GM21717 (cell line): ENCODE measurements around the gene TNFRSF25.
"Not testable (repeated sequence)": the region's sequence is repeated elsewhere in the genome, so short reads cannot be mapped to it uniquely, and the experiment has no call there.

Source experiments
- ATAC-seq: cut with Tn5 transposase; IDR thresholded peaks from one replicate; pipeline ENCODE4 v1.9.1; 2021; ENCODE audit warnings: mild to moderate bottlenecking, moderate library complexity; ENCODE audit not compliant: unreplicated experiment

The TNFRSF25 gene

GRCh38 chr1:6437012-6437700 lies 28.8 kb downstream of the TNFRSF25 start:
- not testable (repeated sequence) for ATAC-seq

GRCh38 chr1:6436277-6436676 lies 29.7 kb downstream of the TNFRSF25 start:
- not testable (repeated sequence) for ATAC-seq

- no peak for ATAC-seq
Observed at GRCh38 chr1:6435547-6435946, 30.4 kb downstream of the TNFRSF25 start.

GRCh38 chr1:6435129-6435528 lies 30.8 kb downstream of the TNFRSF25 start:
- ATAC-seq = no peak

- ATAC-seq = no peak
Observed at GRCh38 chr1:6434186-6434585, 31.8 kb downstream of the TNFRSF25 start.

GRCh38 chr1:6431645-6432579 lies 34.1 kb downstream of the TNFRSF25 start:
- ATAC-seq = not testable (repeated sequence)

GRCh38 chr1:6429660-6430411 lies 36.1 kb downstream of the TNFRSF25 start:
- not testable (repeated sequence) for ATAC-seq

GRCh38 chr1:6428453-6428852 lies 37.5 kb downstream of the TNFRSF25 start:
- not testable (repeated sequence) for ATAC-seq

GRCh38 chr1:6427441-6428390 lies 38.3 kb downstream of the TNFRSF25 start:
- ATAC-seq = no peak

GRCh38 chr1:6426972-6427350 lies 39.0 kb downstream of the TNFRSF25 start:
- no peak for ATAC-seq

GRCh38 chr1:6426277-6426971 lies 39.5 kb downstream of the TNFRSF25 start:
- no peak for ATAC-seq

- ATAC-seq = no peak
Observed at GRCh38 chr1:6425658-6426057, 40.3 kb downstream of the TNFRSF25 start.

- no peak for ATAC-seq
Observed at GRCh38 chr1:6424619-6425593, 41.1 kb downstream of the TNFRSF25 start, which contains the start of gene ESPN. TSS of gene ESPN (plus strand) at chr1:6424776. CDS start at chr1:6424956, 180 bp downstream.

GRCh38 chr1:6424000-6424565 lies 41.9 kb downstream of the TNFRSF25 start:
- no peak for ATAC-seq

GRCh38 chr1:6423321-6423999 lies 42.5 kb downstream of the TNFRSF25 start:
- no peak for ATAC-seq

GRCh38 chr1:6421266-6421665 lies 44.7 kb downstream of the TNFRSF25 start:
- no peak for ATAC-seq

- no peak for ATAC-seq
Observed at GRCh38 chr1:6420454-6421042, 45.4 kb downstream of the TNFRSF25 start.
